Measurements from ENCODE around the gene WDR43.

GRCh38 chr2:28901202-28901601 lies 6.7 kb downstream of the WDR43 start:
- TF ChIP-seq CTCF (IDR thresholded peaks at IDR 0.05; ENCODE audit: poor library complexity) (no peak), EZH2phosphoT487 (IDR thresholded peaks at IDR 0.05; ENCODE audit: low read depth, severe bottlenecking, unreplicated experiment) (no peak)

All from hepatocyte (in vitro differentiated cells).